HG03103 (cell line): Measurements from ENCODE around the gene WFDC5.
"Not testable (repeated sequence)": the region's sequence is repeated elsewhere in the genome, so short reads cannot be mapped to it uniquely, and the experiment has no call there.

Experiments used
- ATAC-seq: cut with Tn5 transposase; IDR thresholded peaks from one replicate; pipeline ENCODE4 v1.9.1; 2021; ENCODE audit warnings: low read depth; ENCODE audit not compliant: unreplicated experiment

The WFDC5 gene

DNA sequence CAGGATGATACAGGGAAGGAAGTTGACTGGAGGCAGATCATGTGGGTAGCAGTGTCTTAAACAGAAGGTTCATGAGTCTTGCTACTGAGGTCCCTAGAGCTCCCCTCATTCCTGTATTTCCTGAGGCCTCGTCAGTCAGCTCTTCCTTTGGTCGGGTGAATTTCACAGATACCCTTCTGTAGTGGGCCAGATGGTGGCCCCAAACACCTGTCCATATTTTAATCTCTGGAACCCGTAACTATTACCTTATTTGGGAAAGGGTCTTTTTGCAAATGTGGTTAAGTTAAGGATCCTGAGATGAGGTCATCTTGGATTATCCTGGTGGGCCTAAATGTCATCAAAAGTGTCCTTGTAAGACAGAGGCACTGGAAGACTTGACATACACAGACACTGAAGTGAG lies 23.6 kb downstream of the WFDC5 start:
- no peak for ATAC-seq

DNA sequence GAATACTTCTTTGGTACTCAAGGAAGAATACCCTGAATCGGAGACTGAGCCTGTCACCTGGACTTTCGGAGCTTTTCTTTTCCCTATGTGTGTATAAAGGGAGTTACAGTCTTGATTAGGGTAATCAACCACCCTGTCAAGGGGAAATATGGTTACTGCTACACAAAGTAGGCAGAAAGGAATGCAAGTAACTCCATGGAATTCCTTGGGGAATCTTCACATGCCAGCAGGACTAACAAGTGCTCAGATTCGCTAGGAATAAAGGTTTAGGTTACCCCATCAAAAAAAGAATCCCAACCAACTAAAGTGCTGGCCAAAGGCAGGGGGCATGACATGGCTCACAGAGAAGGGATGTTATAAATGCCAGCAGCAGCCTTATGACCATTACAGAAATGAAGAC lies 24.5 kb downstream of the WFDC5 start:
- ATAC-seq = no peak

DNA sequence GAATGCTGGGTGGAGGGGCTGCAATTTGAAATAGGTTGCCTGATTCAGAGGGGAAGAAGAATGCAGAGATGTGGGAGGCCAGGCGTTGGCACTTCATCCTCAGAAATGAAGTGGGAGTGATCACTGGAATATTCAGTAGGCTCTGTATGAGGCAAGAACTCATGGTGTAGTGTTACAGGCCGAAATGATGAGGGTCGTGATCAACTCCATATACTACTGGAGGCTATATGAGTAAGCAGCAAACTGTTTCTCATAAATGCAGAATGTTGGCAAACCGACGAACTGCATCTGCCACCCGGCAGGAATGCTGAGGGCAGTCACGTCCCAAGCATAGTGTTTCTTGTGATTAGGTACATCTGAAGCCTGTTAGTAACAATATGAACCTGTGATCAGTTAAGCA lies 26.7 kb downstream of the WFDC5 start:
- no peak for ATAC-seq

DNA sequence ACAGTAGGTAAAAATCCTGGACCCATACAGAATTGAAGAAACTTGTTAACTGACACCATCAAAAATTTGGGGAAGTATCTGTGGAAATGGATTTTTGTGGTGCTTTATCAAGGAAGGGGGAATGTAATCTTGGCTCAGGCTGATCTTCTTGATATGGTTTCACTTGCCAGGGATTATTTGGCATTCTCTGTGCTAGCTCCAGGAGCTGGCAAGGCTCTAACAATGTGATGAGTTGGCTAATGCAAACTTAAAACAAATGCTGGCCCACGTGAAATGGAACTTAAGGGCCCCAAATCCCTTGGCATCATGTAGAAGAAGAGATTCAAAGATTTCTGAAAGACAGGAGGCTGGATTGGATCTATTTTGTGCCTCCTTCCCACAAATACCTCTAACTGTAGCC lies 27.2 kb downstream of the WFDC5 start:
- no peak for ATAC-seq

DNA sequence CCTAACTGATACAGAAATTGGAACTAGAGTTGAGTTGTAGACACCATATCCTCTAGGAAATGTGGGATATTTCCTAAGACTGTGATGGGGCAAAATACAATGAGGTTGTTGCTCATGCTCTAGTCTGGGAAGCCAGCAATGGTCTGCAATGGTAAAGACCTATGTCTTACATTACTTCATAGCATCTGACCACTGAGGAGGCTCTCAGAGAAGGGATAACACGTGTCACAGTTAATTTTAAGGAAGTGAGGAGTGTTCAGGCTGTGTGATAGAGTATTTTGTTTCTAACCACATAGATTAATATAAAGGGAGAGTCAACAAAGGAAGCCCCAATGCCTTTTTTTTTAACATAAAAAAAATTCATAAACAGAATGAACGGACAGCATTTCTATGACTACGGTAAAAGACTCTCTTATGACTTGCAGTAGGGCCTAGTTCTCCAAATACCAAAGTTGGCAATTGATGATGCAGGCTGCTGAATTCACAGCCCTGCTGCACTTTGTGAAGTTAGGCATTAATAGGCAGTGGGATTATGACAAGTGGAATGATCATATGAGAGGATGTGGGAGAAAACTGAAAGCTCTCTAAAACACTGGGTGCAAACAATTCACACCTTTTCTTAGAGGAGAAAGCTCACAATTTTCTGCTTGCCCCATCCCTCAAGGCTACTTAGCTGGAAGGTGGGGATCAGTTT lies 27.7 kb downstream of the WFDC5 start:
- no peak for ATAC-seq

DNA sequence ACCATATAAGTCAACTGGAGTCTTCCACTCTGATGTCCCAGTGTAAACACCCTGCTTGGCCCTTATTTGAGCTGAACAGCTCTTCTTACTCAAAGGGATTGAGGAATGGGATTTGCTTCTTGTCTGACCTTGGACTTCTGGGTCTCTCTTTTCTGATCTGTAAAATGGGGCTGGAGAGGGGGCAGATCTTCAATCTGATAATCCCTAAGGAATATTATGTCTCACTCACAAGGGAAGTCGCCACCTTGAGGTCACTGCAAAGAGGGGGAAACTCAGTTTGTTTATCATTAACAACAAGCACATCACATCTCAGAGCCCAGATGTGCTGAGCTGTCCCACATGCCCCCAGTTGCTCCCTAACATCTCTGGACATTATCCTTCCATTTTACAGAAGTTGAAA lies 29.1 kb downstream of the WFDC5 start:
- no peak for ATAC-seq

DNA sequence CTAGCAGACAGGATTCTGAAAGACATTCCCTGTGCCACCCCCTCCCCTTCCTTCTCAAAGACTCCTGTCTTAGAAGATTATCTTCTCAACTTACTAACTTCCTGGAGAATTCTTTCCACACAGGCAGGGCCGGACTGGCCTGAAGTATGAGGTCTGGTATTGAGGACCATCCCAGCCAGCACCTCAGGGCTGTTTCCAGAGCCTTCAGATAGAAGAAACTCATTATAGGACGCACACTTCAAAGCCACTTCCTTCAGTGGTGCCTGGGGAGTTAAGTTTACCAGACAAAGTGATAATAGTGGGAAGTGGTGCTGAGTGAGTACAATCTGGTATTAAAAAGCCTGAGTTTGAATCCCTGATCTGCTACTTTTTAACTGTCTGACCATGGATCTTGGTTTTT lies 29.7 kb downstream of the WFDC5 start:
- no peak for ATAC-seq

DNA sequence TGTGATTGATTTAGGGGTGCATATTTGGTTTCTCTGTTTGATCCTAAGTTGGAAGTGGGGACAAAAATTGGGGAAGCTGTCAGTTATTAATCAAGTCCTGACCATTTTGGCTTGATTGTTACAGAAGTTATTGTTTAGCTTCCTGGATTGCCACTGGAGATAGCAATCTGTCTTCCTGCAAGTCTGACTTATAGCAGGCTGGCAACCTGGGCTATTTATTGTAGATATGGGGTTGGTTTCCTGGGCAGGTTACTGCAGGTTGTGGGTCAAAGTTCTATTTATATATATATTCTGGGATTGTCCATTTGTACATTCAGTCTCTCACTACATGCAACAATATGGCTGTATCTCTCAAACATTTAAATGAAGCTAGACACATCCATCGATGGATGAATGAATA lies 31.8 kb downstream of the WFDC5 start:
- no peak for ATAC-seq

DNA sequence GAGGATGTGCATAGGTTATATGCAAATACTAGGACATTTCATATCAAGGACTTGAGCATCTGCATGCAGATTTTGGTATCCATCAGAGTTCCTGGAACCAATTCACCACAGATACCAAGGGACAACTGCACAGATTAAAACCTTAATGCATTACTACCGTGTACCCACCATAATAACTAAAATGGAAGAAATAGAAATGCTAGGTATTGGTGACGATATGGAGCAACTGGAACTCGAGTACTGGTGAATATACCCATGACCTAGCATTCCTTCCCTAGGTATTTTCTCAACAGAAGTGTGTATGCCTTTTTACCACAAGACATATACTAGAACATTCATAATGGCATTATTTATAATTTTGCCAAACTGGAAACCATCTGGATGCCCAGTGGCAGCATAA lies 32.5 kb downstream of the WFDC5 start:
- ATAC-seq = no peak

DNA sequence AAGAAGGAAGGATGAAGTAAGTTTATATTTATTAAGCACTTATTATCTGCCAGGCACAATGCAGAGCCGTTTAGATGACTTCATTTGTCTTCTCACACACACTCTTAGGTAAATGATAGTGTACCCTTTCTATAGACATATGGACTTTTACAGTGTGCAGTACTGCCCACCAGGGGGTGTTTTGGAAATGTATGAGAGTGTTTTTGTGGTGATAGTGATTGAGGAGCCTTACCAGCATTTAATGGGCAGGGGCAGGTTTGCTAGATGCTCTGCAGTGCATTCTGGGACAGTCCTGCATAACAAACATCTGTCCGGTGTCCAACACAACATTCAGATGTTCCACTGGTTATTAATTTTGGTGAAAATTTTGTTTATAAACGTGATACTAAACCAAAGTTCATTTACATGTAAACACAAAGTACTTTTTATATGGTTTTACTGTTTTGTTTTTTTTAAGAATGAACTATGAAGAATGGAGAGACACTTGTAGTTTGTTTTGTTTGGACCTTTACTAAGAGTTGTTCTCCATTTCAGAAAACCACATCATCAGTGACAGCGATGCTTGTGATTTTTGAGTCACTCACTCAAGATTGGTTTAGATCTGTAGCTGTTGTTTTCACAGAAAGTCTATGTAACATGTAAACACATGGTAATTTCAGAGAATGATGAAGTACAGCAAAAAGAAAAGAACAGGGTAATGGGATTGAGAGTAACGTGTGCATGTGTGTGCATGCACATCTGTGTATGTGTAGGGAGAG lies 33.9 kb downstream of the WFDC5 start:
- no peak for ATAC-seq

DNA sequence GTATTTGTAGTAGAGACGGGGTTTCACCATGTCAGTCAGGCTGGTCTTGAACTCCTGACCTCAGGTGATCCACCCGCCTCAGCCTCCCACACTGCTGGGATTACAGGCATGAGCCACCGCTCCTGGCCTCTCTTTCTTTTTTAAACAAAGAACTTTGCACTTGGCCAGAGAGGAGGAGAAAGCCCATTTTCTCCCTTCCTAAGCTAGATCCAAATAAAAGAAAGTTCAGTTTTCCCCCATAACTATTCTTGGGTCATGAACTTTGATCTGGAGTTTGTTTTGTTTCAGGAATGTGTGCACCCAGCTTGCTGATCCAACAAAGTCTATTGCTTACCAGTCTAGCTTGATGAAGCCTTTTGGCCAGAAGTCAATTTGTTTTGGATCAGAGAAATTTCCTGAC lies 37.4 kb downstream of the WFDC5 start:
- no peak for ATAC-seq

DNA sequence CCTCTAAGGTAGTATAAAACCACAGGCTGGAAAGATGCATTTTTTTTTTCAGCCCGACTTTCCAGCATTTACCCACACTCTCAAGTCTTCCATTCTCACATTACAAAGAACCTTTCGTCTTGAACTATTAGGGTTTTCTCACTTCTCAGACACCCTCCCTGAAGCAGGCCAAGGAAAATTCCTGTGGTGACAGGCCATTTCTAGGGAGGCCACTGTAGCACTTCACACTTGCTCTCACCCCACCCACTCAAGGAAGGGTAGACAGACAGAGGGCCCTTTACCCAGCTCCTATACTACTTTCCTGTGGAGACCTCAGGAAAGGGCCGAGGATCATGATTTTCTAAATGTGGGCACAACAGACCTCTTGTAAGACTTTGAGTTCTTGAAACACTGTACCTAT lies 41.8 kb downstream of the WFDC5 start:
- no peak for ATAC-seq

DNA sequence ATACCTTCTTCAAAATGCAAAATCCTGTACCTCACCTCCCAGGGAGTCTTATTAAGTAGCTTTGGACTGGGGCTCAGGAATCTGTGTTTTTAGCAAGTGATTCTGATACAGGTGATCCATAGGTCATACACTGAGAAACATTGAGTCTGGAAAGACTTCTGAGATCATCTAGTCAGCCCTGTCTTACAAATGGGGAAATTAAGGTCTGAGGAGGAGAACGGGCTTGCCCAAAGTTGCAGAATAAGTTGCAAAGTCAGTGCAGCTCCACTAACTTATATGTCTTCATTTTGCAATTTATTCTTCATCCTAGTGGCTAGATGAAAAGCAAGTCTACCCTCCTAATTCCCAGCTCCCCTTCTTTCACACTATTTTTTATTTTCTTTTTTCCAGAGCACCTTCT lies 42.9 kb downstream of the WFDC5 start:
- ATAC-seq = no peak

DNA sequence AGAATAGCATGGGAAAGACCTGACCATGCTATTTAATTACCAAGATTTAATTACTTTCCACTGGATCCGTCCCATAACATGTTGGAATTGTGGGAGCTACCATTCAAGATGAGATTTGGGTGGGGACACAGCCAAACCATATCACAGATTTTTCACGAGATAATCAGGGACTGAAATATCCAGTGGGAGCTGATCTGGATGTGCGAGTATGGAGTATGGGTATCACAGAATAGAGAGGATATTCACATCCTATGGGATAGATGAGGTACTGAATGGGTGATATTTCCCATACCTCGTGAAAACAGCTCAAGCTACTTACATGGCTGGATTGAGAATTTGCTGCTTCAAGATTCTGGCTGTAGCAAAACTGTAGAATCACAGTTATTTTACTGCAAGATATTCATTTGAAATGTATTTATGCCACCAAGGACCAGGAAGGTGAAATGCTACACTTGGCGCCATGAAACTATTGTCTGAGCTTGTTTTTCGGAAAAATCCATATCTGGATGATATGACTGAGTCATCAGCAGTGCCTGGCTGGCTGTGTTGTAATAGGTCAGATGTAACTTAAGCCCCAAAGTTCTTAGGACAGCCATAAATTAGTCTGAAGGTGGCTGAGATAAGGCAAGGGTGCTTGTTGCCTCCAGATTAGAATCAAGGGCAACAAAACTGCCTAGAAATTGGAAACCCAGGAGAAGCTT lies 43.9 kb downstream of the WFDC5 start:
- no peak for ATAC-seq

DNA sequence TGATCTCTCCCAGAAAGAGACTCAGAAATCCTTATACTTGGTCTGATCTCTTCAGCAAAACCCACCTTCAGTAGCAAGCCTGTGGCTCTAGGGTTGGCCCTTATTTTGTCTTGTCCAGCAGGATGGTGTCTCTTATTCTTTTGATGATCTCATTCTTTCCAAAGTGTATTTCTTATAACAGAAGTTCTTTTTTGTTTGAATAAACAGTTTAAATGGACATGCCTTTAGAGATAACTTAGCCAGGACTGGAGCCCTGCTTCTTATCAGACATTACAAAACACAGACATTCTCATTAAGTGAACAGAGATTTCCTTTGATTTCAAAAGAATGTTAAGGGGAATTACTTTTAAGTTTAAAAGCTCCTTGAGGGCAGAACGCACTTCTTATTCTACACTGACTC lies 45.7 kb downstream of the WFDC5 start:
- no peak for ATAC-seq

DNA sequence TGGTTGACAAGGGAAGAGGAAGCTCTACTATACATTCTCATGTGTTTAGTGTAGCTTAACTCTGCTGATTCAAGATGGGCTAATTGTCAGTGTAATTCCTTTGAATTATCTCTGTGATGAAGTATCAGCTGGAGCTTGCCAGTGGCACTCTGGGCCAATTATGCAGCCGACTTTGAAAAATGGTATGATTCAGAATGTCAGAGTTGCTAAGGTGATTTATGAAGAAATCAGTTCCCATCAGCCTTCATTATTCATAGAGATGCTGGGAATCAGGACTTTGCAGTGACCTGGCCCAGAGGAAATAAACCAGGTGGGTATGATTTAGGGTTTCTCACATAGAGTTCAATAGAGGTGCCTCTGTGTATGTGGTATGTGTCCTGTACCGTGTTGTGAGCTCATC lies 47.4 kb downstream of the WFDC5 start:
- ATAC-seq = no peak

DNA sequence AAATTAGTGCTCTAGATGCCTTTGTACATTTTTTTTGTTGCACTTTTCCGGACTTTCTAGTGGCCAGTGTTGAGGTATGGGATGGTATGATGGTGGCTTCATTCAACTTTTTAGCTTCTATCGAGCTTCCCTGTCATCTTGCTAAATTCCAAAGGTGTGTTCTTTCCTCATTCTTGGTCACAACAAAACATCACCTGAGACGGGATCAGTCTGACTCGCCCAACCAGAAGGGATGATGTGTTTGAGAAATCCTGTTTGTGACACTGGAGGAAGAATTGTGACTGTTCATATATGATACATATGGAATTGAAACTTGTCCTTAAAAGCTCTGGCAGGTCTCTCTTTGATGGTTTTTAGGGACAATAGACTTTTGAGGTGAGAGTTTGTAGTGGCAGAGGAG lies 47.9 kb downstream of the WFDC5 start:
- no peak for ATAC-seq

DNA sequence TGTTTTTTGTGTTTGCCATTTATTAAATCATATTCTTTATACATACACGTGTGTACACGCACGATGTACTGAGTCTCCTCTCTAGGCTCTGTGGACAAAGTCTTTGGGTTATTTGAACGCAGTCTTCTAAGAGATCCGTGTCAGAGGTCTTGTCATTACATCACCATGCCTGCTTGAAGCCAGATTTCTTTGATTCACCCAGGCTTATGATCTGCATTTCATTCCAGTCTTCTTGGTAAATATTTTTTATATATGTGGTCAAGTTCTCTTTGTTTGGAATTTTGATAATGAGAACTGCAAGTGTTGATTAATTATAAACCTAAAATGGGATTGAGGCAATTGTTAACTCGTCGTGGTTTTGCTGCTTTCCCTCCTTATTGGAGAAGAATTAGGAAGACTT lies 48.6 kb downstream of the WFDC5 start:
- ATAC-seq = no peak

DNA sequence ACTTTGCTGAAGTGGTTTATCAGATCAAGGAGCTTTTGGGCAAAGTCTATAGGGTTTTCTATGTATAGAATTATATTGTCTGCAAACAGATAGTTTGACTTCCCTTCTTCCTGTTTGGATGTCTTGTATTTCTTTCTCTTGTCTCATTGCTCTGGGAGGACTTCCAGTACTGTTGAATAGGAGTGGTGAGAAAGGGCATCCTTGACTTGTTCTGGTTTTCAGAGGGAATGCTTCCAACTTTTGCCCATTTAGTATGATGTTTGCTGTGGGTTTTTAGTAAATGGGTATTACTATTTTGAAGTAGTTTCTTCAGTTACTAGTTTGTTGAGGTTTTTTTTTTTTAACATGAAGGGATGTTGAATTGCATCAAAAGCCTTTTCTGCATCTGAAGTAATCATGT lies 50.2 kb downstream of the WFDC5 start:
- ATAC-seq = no peak

DNA sequence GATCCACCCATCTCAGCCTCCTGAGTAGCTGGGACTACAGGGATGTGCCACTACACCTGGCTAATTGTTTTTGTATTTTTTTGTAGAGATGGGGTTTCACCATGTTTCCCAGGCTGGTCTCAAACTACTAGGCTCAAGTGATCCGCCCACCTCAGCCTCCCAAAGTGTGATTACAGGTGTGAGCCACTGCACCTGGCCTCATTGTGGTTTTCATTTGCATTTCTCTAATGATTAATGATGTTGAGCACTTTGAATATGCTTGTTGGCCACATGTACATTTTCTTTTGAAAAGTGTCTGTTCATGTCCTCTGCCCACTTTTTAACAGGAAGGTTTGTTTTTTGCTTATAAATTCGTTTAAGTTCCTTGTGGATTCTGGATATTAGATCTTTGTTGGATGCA lies 51.9 kb downstream of the WFDC5 start:
- ATAC-seq = not testable (repeated sequence)

DNA sequence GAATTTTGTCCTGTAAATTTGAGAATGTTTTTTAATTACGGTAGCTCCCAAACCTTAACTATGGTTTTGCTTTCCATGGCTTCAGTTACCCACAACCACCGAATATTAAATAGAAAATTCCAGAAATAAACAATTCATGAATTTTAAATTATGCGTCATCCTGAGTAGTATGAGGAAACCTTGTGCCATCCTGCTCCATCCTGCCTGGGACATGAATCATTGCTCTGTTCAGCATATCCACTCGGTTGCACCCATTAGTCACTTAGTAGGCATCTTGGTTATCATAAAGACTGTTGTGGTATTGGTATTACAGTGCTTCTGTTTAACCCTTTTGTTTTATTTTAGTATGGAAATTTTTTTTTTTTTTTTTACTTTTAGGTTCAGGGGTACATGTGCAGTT lies 53.7 kb downstream of the WFDC5 start:
- ATAC-seq = no peak

DNA sequence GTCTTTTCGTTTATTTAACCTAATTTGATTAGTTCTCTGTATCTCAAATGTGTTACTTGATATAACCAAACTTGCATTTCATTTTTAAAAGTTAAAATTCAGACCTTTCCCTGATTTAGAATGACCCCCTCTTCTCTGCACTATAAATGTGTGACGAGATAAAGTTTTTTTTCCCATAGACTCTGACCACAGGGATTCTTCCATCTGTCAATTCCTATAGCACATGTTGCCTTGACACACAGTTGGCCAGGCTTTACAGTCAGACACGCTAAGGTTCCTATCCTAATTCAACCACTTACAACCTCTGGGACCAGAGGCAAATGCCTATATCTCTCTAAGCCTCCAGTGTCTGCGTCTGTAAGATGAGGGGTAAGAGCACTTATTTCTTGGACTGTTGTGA lies 54.7 kb downstream of the WFDC5 start:
- no peak for ATAC-seq
